ENCODE results near the gene MYADML2.

Gene MYADML2

GRCh38 chr17:81911277-81911961 is 35.6 kb downstream of the MYADML2 start, which contains the start of gene PCYT2:
PCYT2 (minus strand) TSS chr17:81911399; CDS start chr17:81911355, 44 bp downstream.
- DNase-seq (ENCODE audit: low read depth): peak; percentile 82

- DNase-seq (ENCODE audit: low read depth): no peak
These were observed 36.2 kb downstream of the MYADML2 start for GRCh38 chr17:81910840-81911276.

DNA sequence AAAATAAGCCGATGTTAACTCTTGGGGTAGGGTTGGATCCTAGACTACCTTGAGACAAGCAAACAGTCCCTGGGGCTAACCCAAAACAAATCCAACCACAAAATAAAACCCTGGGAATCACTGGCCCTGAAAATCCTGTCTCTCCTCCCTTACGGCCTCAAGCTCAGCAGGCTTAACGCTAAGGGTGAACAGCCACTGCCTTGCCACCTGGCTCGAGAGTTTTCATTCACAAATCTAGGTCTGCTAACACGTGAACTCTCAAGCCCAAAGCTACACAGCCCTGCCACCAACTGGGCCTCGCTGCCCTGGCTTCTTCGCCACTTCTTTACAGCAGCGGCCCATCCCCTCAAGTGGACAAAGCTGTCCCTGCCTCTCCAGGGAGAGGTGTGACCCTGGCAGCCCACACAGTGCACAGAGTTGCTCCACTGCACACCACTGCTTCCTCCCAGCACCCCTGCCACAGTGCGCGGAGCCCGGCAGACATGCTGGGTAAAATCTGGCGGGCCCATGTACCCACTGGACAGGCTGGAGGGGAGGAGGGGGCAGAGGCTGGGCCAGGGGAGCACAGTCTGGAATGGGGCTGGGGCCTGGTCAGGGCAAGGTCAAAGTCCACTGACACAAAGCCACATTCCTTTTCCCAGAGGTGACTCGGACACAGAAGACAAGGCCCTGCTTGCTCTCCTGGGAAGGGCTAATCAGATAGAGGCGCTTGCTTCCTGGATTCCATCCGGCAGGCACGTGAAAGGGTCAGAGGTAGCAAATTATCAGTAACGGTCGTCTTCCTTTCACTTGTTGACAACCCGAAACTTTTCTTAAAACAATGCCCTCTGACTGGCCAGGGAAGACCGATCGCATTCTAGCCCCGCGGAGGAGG is 36.8 kb downstream of the MYADML2 start:
- DNase-seq (ENCODE audit: low read depth): no peak

- DNase-seq (ENCODE audit: low read depth): no peak
These were observed 37.8 kb downstream of the MYADML2 start for GRCh38 chr17:81909231-81909630.

DNA sequence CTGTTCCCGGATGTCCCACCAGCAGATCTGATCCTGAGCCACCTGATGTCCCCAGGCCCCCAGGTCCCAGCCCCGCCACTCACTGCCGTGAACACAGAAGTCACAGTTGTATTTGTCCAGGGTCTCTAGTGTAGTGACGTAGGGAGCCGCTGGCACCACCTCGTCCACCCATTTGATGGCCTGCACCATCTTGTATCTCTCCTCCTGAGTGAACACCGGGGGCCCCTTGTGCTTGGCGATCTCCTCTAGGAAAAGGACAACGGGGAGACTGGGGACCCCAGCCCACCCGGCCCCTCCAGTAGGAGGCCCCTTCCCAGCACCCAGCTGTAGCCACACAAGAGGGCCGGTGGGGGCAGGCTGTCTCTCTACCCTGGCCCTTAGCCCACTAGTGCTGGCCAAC is 38.2 kb downstream of the MYADML2 start:
- DNase-seq (ENCODE audit: low read depth): no peak

DNA sequence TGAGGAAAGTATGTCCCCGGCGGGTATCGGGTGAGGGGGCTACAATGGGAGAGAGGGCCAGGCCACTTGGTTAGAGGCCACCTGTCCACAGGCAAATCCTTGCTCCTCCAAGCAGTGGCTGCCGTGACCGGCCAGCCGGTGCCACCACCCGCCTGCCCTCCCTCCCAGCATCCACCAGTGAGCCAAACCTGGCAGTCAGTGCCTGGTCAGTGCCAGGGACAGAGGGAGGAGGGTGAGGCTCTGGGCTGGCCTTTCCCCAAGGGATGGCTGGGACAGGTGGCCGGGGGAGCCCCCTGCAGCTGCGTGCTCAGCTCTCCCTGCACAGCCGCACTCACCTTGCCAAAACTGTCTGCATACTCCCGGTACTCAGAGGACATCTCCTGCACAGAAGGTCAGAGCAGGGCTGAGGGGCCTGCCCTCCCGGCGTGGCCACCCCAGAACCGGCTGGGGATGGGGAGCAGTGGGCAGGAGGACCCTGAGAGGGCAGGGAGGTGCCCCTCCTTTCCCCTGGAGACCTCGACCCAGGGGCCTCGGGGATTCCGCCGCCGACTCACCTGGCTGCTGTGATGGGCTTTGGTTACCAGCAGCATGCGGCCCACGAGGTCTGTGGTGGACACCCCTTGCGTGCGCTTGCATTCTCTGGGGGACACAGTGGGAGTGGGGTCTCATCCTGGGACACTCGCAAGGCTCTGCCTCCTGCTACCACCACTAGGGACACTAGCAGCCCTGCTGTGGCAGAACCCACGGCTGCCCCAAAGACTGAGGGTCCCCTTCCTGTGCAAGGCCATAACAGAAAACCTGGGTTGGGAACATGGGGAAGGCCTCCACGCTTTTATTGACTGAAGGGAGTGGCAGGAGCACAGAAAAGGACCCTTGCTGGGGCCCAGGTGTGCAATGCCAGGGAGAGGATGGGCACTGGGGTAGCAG is 39.6 kb downstream of the MYADML2 start:
- DNase-seq (ENCODE audit: low read depth): no peak

- no peak for DNase-seq (ENCODE audit: low read depth)
These were observed 40.4 kb downstream of the MYADML2 start for GRCh38 chr17:81906476-81907218.

DNA sequence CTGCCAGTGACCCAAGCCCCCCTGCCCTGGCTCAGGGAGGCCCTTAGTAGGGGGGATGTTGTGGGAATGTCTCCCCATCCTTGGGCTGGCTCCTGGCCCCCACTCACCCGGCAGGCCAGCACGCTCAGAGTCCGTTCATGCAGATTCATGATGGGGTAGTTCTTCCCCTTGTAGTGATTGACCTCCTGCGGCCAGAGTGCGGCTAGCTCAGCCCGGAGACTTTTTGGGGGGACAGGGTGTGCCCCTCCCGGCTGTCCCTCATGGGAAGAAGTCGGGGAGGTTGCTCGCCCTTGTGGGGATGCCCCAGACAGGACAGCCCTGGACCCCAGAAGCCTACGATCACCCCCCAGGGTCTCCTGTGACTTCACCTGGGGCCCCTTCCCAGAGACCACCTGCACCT is 41.0 kb downstream of the MYADML2 start:
- no peak for DNase-seq (ENCODE audit: low read depth)

GRCh38 chr17:81905424-81905875 is 41.6 kb downstream of the MYADML2 start:
- DNase-seq (ENCODE audit: low read depth): no peak

DNA sequence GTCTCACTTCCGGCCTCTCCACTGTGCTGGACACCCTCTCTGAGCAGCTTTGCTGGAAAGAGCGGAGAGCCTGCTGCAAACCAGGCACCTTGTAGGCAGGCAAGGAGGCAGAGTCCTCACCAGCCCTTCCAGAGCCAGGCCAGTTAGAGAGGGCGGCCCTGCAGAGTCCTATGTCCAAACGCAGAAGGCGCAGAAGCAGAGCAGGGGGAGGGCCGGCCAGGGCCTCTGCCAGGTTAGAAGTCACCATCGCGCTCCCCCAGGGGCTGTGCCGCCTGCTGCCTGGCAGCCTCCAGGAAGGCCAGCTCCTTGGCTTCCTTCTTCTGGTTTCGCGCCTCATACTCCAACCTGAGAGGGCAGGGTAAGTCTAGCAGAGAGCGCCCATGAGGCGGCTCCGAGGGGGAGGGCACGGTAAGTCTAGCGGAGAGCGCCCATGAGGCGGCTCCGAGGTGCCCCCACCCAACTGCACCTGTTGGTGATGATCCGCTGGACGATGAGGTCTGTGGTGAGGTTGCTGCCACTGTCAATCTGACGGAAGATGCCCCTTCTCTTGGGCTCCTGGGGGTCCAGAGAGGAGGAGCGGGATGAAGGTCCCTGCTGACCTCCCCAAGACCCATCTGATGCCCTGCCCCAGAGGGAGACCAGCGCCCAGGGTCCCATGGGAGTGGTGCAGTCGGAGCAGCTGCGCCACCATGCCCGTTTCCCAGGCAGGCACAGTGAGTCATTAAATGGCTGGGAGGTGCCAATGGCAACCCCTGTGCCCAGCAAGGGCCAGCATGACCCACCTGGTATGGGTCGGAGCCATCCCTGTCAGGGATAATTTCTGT is 42.2 kb downstream of the MYADML2 start:
- no peak for DNase-seq (ENCODE audit: low read depth)

- no peak for DNase-seq (ENCODE audit: low read depth)
These were observed 43.0 kb downstream of the MYADML2 start for GRCh38 chr17:81903896-81904599.

GRCh38 chr17:81903415-81903831 is 43.6 kb downstream of the MYADML2 start:
- no peak for DNase-seq (ENCODE audit: low read depth)

DNA sequence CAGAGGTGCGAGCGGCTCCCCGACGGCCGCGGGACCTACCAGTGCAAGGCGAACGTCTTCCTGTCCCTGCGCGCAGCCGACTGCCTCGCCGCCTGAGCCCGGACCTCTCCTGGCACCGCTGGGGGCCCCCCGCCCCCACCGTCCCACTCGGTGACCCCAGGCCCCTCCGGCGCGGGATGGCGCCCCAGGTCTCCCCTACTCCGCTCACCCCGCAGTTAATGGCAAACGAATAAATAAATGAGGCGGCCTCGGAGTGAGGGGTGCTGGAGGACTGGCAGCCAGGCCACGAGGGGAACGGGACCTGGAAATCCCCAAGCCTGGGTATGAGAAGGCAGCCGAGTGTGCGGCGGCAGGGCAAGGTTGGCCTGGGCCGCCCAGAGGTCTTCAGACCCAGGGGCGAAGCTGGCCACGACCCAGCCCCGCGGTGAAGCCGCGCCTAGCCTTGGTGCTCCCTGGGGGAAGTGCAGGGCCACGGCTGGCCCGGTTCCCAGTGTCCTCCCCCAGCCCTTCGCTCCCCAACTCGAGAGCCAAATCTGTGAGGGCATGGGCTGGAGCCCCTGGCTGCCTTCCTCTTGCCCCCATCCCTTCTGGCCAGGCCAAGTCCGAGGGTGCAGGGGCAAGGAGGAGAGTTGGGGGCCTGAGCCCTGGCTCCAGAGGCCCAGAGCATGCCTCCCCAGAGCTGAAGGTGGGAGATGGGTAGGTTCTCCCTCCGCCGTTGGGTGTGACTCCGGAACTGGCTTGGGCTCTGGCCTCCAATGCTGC is 44.2 kb downstream of the MYADML2 start:
- DNase-seq (ENCODE audit: low read depth): no peak

- no peak for DNase-seq (ENCODE audit: low read depth)
These were observed 44.9 kb downstream of the MYADML2 start, which contains the start of gene NPB for GRCh38 chr17:81902023-81902652. NPB (plus strand) TSS chr17:81902238; CDS start chr17:81902278, 40 bp downstream.

- DNase-seq (ENCODE audit: low read depth): no peak
These were observed 45.6 kb downstream of the MYADML2 start for GRCh38 chr17:81901167-81902022.

DNA sequence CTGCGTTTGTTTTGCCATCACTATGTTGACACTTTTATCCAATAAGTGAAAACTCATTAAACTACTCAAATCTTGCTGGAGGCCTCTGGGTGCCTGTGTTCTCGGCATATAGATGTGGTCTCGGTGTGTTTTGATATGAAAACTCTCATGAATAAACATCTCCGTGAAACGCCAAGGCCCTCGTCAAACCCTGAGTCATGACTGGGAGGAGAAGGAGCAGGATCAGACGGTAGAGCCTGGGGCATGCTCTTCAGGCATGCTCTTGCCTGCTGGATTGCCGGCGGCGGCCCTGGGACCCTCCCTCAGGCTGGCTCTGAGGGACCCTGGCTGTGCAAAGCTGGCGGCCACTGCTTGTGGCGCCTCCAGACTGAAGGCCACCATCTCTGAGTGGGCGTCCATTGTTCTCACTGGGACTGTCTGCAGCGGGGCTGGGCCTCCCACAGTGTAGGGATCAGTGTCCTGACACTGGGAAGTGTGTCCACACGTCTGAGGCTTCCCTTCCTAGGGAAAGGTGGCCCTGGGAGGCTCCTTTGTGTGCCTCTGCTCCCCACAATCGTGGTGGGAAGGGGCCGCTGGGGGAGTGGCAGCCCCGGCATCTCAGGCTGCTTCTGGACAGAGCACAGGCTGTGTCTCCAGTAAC is 46.7 kb downstream of the MYADML2 start:
- DNase-seq (ENCODE audit: low read depth): no peak
